Measurements from ENCODE around the gene ELF1. TPM values are rescaled to one million over a fixed set of nuclear protein-coding genes. Genes with fewer than 3 reads are reported as not detected.
"Not testable (repeated sequence)": the region's sequence is repeated elsewhere in the genome, so short reads cannot be mapped to it uniquely, and the experiment has no call there.

Gene ELF1
- total RNA-seq, 1 experiment from 2014 or later: 8.6 TPM

DNA sequence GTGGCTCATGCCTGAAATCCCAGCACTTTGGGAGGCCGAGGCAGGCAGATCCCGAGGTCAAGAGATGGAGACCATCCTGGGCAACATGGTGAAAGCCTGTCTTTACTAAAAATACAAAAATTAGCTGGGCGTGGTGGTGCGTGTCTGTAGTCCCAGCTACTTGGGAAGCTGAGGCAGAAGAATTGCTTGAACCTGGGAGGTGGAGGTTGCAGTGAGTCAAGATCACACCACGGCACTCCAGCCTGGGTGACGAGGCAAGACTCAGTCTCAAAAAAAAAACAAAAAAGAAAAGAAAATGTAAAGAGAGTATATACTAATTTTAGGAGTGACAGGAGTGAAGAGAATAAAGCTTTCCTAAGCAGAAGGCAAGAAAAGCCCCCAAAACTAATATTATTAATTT is 41.0 kb downstream of the ELF1 start:
- H3K9me3 ChIP-seq (replicated peaks); H3K27ac ChIP-seq; H3K4me1 ChIP-seq (replicated peaks); H3K36me3 ChIP-seq; H3K4me3 ChIP-seq; H3K27me3 ChIP-seq (replicated peaks); DNase-seq (ENCODE audit: low read depth in 1 of 2, low spot score in 2 of 2): not testable (repeated sequence)

DNA sequence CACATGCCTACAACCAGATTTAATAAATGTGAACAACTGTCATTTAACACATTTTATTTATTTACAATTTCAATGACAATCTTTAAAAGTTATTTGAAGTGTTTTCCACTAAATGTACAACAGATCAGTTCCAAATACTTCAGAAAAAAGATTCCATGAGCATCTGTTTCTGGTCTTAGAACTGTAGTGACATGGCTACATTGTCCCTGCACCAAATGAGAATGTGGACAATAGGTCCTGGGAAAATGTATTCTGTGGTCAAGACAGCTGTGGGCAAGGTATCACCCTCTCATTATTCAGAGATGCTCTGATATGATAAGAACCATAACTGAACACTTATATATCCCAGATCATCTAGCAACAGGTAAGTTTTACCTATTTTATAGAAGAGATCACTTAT is 43.7 kb downstream of the ELF1 start:
- H3K27me3 ChIP-seq (replicated peaks): no peaks in the 10 kb centered on the region
- no peaks in the 10 kb centered on the region for H3K36me3 ChIP-seq
- DNase-seq (ENCODE audit: low read depth in 1 of 2, low spot score in 2 of 2): no peak
- no peak overlapping the region for H3K27ac ChIP-seq
- no peaks in the 10 kb centered on the region for H3K9me3 ChIP-seq (replicated peaks)
- H3K4me3 ChIP-seq: no peak overlapping the region
- no peaks in the 10 kb centered on the region for H3K4me1 ChIP-seq (replicated peaks)

DNA sequence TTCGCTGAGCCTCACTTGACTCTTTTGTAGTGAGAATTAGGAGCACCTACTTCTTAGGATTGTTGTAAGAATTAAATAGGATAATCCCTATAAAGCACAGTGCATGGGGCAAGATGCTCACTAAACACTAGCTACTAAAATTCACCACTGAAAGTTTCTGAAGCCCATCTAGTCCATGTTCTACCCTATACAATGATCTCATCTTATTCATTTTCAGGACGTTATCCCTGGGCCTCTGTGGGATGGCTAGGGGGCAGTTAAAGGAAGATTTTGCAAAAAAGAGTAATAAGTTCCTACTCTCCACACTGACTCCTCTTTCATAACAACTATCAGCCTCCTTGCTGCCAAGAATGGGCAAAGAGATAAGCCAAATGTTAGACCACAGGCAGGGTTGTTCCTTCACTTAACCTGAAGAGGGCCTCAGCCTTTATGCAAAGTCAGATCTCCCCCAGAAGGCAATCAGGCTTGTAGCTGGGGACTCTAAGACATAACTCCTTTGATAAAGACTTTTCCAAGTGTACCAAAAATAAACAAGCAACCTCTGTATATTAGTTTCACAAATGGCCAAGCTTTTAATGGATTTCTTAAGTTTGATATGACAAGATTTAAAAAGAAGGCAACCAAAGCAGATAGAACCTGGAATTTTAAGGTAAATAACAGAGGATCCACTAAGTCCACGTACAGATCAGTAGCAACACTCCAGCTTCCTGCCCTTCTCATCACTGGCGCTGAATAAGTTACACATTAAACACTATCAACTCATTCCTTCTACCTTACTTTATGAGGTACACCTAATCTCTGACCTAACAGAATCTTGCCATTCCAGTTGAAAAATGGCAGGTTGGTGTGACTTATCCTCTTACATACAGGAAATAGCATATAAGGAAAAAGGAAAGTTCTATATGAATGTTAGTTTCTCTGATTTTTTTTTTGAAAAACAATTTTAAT is 44.4 kb downstream of the ELF1 start:
- no peak for DNase-seq (ENCODE audit: low read depth in 1 of 2, low spot score in 2 of 2)
- H3K9me3 ChIP-seq (replicated peaks): no peaks in the 10 kb centered on the region
- H3K4me1 ChIP-seq (replicated peaks): no peaks in the 10 kb centered on the region
- no peaks in the 10 kb centered on the region for H3K36me3 ChIP-seq
- H3K4me3 ChIP-seq: no peak overlapping the region
- H3K27ac ChIP-seq: no peak overlapping the region
- H3K27me3 ChIP-seq (replicated peaks): no peaks in the 10 kb centered on the region

- Histone ChIP-seq H3K36me3 (no peaks in the 10 kb centered on the region), H3K27me3 (replicated peaks) (no peaks in the 10 kb centered on the region), H3K4me1 (replicated peaks) (no peaks in the 10 kb centered on the region), H3K4me3 (no peak overlapping the region), H3K9me3 (replicated peaks) (no peaks in the 10 kb centered on the region), H3K27ac (no peak overlapping the region)
- DNase-seq (ENCODE audit: low read depth in 1 of 2, low spot score in 2 of 2): no peak
Measured at GRCh38 chr13:40973409-40973808, 45.7 kb downstream of the ELF1 start.

DNA sequence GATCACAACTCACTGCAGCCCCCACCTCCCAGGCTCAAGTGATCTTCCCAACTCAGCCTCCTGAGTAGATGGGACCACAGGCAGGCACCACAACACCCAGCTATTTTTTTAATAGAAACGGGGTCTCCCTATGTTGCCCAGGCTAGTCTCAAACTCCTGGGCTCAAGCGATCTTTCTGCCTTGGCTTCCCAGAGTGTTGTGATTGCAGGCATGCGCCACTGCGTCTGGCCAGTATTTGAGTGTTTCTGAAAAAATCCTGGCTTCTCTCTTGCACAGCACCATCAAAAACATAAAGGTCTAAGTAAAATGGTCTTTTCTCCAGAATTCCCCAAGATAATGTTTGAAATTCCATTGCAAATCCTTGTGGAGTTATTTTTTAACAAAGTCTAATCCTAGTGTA is 47.8 kb downstream of the ELF1 start:
- Histone ChIP-seq H3K36me3 (no peaks in the 10 kb centered on the region), H3K4me3 (no peak overlapping the region), H3K27me3 (replicated peaks) (no peaks in the 10 kb centered on the region), H3K9me3 (replicated peaks) (no peaks in the 10 kb centered on the region), H3K4me1 (replicated peaks) (no peaks in the 10 kb centered on the region), H3K27ac (no peak overlapping the region)
- DNase-seq (ENCODE audit: low read depth in 1 of 2, low spot score in 2 of 2): no peak

GRCh38 chr13:40970803-40971202 is 48.3 kb downstream of the ELF1 start:
- no peaks in the 10 kb centered on the region for H3K36me3 ChIP-seq
- no peaks in the 10 kb centered on the region for H3K9me3 ChIP-seq (replicated peaks)
- no peaks in the 10 kb centered on the region for H3K27me3 ChIP-seq (replicated peaks)
- H3K4me1 ChIP-seq (replicated peaks): no peaks in the 10 kb centered on the region
- DNase-seq (ENCODE audit: low read depth in 1 of 2, low spot score in 2 of 2): no peak
- no peak overlapping the region for H3K27ac ChIP-seq
- no peak overlapping the region for H3K4me3 ChIP-seq

- Histone ChIP-seq H3K36me3 (no peaks in the 10 kb centered on the region), H3K4me1 (replicated peaks) (no peaks in the 10 kb centered on the region), H3K9me3 (replicated peaks) (no peaks in the 10 kb centered on the region), H3K27me3 (replicated peaks) (no peaks in the 10 kb centered on the region), H3K4me3 (no peak overlapping the region), H3K27ac (no peak overlapping the region)
- DNase-seq (ENCODE audit: low read depth in 1 of 2, low spot score in 2 of 2): no peak
Measured at GRCh38 chr13:40969169-40969901, 49.8 kb downstream of the ELF1 start.

GRCh38 chr13:40968416-40969000 is 50.6 kb downstream of the ELF1 start:
- Histone ChIP-seq H3K27me3 (replicated peaks) (no peaks in the 10 kb centered on the region), H3K27ac (no peak overlapping the region), H3K36me3 (no peaks in the 10 kb centered on the region), H3K9me3 (replicated peaks) (no peaks in the 10 kb centered on the region), H3K4me3 (no peak overlapping the region), H3K4me1 (replicated peaks) (peaks cover 5% of the 10 kb centered on the region; the same call in 1 of the 2 replicates)
- DNase-seq (ENCODE audit: low read depth in 1 of 2, low spot score in 2 of 2): no peak

- Histone ChIP-seq H3K36me3 (no peaks in the 10 kb centered on the region), H3K4me3 (no peak overlapping the region), H3K27me3 (replicated peaks) (no peaks in the 10 kb centered on the region), H3K4me1 (replicated peaks) (peaks cover 5% of the 10 kb centered on the region; the same call in 1 of the 2 replicates), H3K9me3 (replicated peaks) (no peaks in the 10 kb centered on the region), H3K27ac (no peak overlapping the region)
- no peak for DNase-seq (ENCODE audit: low read depth in 1 of 2, low spot score in 2 of 2)
Measured at GRCh38 chr13:40966298-40966697, 52.8 kb downstream of the ELF1 start.

GRCh38 chr13:40963927-40964326 is 55.2 kb downstream of the ELF1 start:
- Histone ChIP-seq H3K4me1 (replicated peaks) (peaks cover 5% of the 10 kb centered on the region; the same call in 1 of the 2 replicates), H3K9me3 (replicated peaks) (no peaks in the 10 kb centered on the region), H3K27me3 (replicated peaks) (no peaks in the 10 kb centered on the region), H3K27ac (no peak overlapping the region), H3K4me3 (no peak overlapping the region), H3K36me3 (no peaks in the 10 kb centered on the region)
- DNase-seq (ENCODE audit: low read depth in 1 of 2, low spot score in 2 of 2): no peak

- Histone ChIP-seq H3K4me3 (no peak overlapping the region), H3K27me3 (replicated peaks) (no peaks in the 10 kb centered on the region), H3K27ac (no peak overlapping the region), H3K4me1 (replicated peaks) (peaks cover 5% of the 10 kb centered on the region; the same call in 1 of the 2 replicates), H3K36me3 (no peaks in the 10 kb centered on the region), H3K9me3 (replicated peaks) (no peaks in the 10 kb centered on the region)
- no peak for DNase-seq (ENCODE audit: low read depth in 1 of 2, low spot score in 2 of 2)
Measured at GRCh38 chr13:40961826-40962225, 57.3 kb downstream of the ELF1 start.

- no peak overlapping the region for H3K27ac ChIP-seq
- peaks cover 5% of the 10 kb centered on the region; the same call in 1 of the 2 replicates for H3K4me1 ChIP-seq (replicated peaks)
- H3K27me3 ChIP-seq (replicated peaks): no peaks in the 10 kb centered on the region
- no peak for DNase-seq (ENCODE audit: low read depth in 1 of 2, low spot score in 2 of 2)
- H3K4me3 ChIP-seq: no peak overlapping the region
- no peaks in the 10 kb centered on the region for H3K36me3 ChIP-seq
- H3K9me3 ChIP-seq (replicated peaks): no peaks in the 10 kb centered on the region
Measured at GRCh38 chr13:40961214-40961613, 57.9 kb downstream of the ELF1 start.

DNA sequence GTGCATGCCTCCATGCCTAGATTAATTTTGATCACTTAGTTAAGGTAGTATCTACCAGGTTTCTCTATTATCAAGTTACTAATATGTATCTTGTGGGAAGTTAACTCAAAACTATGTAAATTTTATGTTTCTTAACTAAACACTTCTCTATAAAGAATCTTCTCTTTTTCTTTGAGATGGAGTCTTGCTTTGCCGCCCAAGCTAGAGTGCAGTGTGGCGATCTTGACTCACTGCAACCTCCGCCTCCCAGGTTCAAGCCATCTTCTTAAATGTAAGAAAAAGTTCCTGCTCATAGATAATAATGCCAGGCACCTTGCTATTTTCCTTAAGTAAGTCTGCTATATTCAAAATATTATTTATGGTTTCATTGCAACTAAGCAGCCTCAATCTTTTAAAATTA is 58.4 kb downstream of the ELF1 start:
- Histone ChIP-seq H3K36me3 (no peaks in the 10 kb centered on the region), H3K27ac (no peak overlapping the region), H3K4me3 (no peak overlapping the region), H3K9me3 (replicated peaks) (no peaks in the 10 kb centered on the region), H3K27me3 (replicated peaks) (no peaks in the 10 kb centered on the region), H3K4me1 (replicated peaks) (peaks cover 5% of the 10 kb centered on the region; the same call in 1 of the 2 replicates)
- no peak for DNase-seq (ENCODE audit: low read depth in 1 of 2, low spot score in 2 of 2)

GRCh38 chr13:40958655-40959054 is 60.5 kb downstream of the ELF1 start:
- no peak for DNase-seq (ENCODE audit: low read depth in 1 of 2, low spot score in 2 of 2)
- Histone ChIP-seq H3K9me3 (replicated peaks) (no peaks in the 10 kb centered on the region), H3K27ac (no peak overlapping the region), H3K36me3 (no peaks in the 10 kb centered on the region), H3K4me3 (no peak overlapping the region), H3K27me3 (replicated peaks) (no peaks in the 10 kb centered on the region), H3K4me1 (replicated peaks) (no peaks in the 10 kb centered on the region)

Measured in SJSA1 (cell line).